MM.1S (cell line): ENCODE results near the gene ACTN1.

Experiments
- DNase-seq: peaks from one replicate; pipeline ENCODE4 v3.0.0-alpha.2; 2015
- H2AFZ ChIP-seq: fragments of 300-600 bp; sonication (generic); 2 replicates; pipeline ENCODE4 v1.6.0; 2016; ENCODE audit warnings: antibody characterized with exemption, low read length
- H3F3A ChIP-seq: fragments of 300-600 bp; sonication (generic); 2 replicates; pipeline ENCODE4 v1.6.1; 2016; ENCODE audit warnings: mild to moderate bottlenecking, antibody characterized with exemption, low read length, moderate library complexity, mixed read lengths; ENCODE audit not compliant: insufficient read depth
- H3K27ac ChIP-seq: fragments of 300-600 bp; sonication (generic); 2 replicates; pipeline ENCODE4 v1.5.1; 2016; ENCODE audit warnings: mild to moderate bottlenecking, low read length
- H3K27me3 ChIP-seq: fragments of 300-600 bp; sonication (generic); replicated peaks from 2 replicates; pipeline ENCODE4 v1.6.0; 2016; ENCODE audit warnings: low read length; ENCODE audit not compliant: insufficient read depth
- H3K36me3 ChIP-seq: fragments of 300-600 bp; sonication (generic); replicated peaks from 2 replicates; pipeline ENCODE4 v1.6.1; 2016; ENCODE audit warnings: mild to moderate bottlenecking, low read length, mixed read lengths; ENCODE audit not compliant: insufficient read depth
- H3K4me1 ChIP-seq: fragments of 300-600 bp; sonication (generic); 2 replicates; pipeline ENCODE4 v1.6.1; 2016; ENCODE audit warnings: low read length, mixed read lengths
- H3K4me2 ChIP-seq: fragments of 300-600 bp; sonication (generic); 2 replicates; pipeline ENCODE4 v1.6.0; 2016; ENCODE audit warnings: low read depth, low read length
- H3K4me3 ChIP-seq: fragments of 300-600 bp; sonication (generic); 2 replicates; pipeline ENCODE4 v1.5.1; 2016; ENCODE audit warnings: low read length, mixed read lengths
- H3K79me2 ChIP-seq: fragments of 300-600 bp; sonication (generic); 2 replicates; pipeline ENCODE4 v1.6.1; 2016; ENCODE audit warnings: mixed run types, low read length, mixed read lengths
- H3K9ac ChIP-seq: fragments of 300-600 bp; sonication (generic); 2 replicates; pipeline ENCODE4 v1.6.1; 2016; ENCODE audit warnings: low read length, mixed read lengths
- H3K9me2 ChIP-seq: fragments of 300-600 bp; sonication (generic); replicated peaks from 2 replicates; pipeline ENCODE4 v1.6.1; 2016; ENCODE audit warnings: mild to moderate bottlenecking, low read length, mixed read lengths; ENCODE audit not compliant: insufficient read depth
- H3K9me3 ChIP-seq: fragments of 300-600 bp; sonication (generic); replicated peaks from 2 replicates; pipeline ENCODE4 v1.6.1; 2016; ENCODE audit warnings: mild to moderate bottlenecking, low read length, mixed read lengths; ENCODE audit not compliant: insufficient read depth
- H4K20me1 ChIP-seq: fragments of 300-600 bp; sonication (generic); 2 replicates; pipeline ENCODE4 v1.6.1; 2016; ENCODE audit warnings: mild to moderate bottlenecking, low read length, moderate library complexity, mixed read lengths; ENCODE audit not compliant: insufficient read depth
- EZH2 ChIP-seq: fragments of 300-600 bp; sonication (generic); optimal IDR thresholded peaks from 2 replicates; pipeline ENCODE3; 2017; ENCODE audit warnings: low read depth, mild to moderate bottlenecking, antibody characterized with exemption, low read length, mixed read lengths
- EZH2phosphoT487 ChIP-seq: fragments of 300-600 bp; sonication (generic); IDR thresholded peaks from 2 replicates; pipeline ENCODE4 v1.6.1; 2018; ENCODE audit warnings: antibody characterized with exemption, low read length
- TF ChIP-seq, protein P1 (sequence below): fragments of 300-600 bp; sonication (generic); IDR thresholded peaks from 2 replicates; pipeline ENCODE4 v1.5.1; 2016; ENCODE audit warnings: antibody characterized with exemption, low read length, mixed read lengths

The ACTN1 gene

DNA sequence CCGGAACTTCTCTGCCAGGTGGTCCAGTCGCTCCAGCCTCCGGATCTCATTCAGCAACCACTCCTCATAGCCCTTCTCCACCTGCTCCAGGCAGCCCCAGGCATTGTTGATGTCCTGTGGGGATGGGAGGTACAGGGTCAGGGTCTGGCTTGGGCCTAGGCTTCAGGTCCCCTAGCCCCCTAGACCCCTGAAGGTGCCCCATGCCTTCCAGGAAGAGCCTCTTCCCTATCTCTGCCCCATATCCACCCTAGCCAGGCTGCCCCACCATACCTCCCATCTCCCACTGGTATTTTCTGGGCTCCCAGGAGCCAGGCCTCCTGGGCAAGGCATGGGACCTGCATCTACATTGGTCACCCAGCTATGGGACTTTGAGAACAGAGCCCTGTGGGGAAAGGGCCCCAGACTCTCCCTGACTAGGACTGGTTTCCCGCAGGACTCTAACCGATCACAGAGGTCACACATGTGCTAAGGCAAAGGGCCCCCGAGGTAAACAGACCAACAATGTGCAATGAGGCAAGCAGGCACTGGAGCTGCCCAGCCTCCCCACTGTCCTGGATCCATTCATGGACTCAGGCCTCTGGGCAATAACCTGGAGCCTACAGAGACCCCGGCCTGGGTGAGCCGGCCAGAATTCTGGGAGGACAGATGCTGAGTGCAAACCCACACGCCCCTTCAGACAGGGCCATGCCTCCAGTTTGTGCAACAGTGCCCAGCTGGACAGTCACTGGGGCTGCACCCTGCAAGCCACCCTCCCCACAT is 88.8 kb downstream of the ACTN1 start:
- no peaks in the 10 kb centered on the region for H3K36me3 ChIP-seq
- no peak overlapping the region for H3K4me3 ChIP-seq
- no peaks in the 10 kb centered on the region for H3K4me1 ChIP-seq
- no peak overlapping the region for H2AFZ ChIP-seq
- H3K4me2 ChIP-seq = no peak overlapping the region
- TF ChIP-seq EZH2phosphoT487 (no peak), EZH2 (no peak)
- TF ChIP-seq, protein P1, sequence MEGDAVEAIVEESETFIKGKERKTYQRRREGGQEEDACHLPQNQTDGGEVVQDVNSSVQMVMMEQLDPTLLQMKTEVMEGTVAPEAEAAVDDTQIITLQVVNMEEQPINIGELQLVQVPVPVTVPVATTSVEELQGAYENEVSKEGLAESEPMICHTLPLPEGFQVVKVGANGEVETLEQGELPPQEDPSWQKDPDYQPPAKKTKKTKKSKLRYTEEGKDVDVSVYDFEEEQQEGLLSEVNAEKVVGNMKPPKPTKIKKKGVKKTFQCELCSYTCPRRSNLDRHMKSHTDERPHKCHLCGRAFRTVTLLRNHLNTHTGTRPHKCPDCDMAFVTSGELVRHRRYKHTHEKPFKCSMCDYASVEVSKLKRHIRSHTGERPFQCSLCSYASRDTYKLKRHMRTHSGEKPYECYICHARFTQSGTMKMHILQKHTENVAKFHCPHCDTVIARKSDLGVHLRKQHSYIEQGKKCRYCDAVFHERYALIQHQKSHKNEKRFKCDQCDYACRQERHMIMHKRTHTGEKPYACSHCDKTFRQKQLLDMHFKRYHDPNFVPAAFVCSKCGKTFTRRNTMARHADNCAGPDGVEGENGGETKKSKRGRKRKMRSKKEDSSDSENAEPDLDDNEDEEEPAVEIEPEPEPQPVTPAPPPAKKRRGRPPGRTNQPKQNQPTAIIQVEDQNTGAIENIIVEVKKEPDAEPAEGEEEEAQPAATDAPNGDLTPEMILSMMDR = no peak
- H3K9ac ChIP-seq = no peak overlapping the region
- no peak for DNase-seq
- H3K79me2 ChIP-seq = no peaks in the 10 kb centered on the region
- H3K9me2 ChIP-seq = no peaks in the 10 kb centered on the region
- no peaks in the 10 kb centered on the region for H3F3A ChIP-seq
- H3K9me3 ChIP-seq = no peaks in the 10 kb centered on the region
- H3K27me3 ChIP-seq = no peaks in the 10 kb centered on the region
- H4K20me1 ChIP-seq = no peaks in the 10 kb centered on the region
- H3K27ac ChIP-seq = no peak overlapping the region

DNA sequence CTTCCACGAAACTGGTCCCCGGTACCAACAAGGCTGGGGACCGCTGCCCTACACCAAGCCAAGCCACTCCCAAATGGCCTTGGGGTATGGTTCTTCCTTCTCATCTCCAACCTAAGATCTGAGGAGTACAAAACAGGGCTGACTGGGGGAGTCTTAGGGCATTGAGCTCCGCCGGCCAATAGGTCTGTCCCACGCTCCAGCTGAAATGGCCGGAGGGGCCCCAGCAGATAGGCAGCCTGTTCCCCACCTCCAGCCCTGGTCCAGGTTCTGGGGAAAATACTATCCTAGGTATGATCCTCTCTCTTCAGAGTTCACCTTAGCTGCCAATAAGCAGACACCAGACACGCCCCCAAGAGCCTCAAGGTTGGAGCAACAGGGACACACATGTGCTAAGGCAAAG is 90.2 kb downstream of the ACTN1 start:
- Histone ChIP-seq H3K9me2 (no peaks in the 10 kb centered on the region), H3K4me2 (no peak overlapping the region), H3K27ac (no peak overlapping the region), H3K36me3 (no peaks in the 10 kb centered on the region), H3K4me1 (no peaks in the 10 kb centered on the region), H3K9me3 (no peaks in the 10 kb centered on the region), H3K79me2 (no peaks in the 10 kb centered on the region), H3K27me3 (no peaks in the 10 kb centered on the region), H4K20me1 (no peaks in the 10 kb centered on the region), H3K9ac (no peak overlapping the region), H3F3A (no peaks in the 10 kb centered on the region), H3K4me3 (no peak overlapping the region), H2AFZ (no peak overlapping the region)
- no peak for TF ChIP-seq EZH2
- no peak for TF ChIP-seq EZH2phosphoT487
- TF ChIP-seq, protein P1 = no peak
- no peak for DNase-seq

DNA sequence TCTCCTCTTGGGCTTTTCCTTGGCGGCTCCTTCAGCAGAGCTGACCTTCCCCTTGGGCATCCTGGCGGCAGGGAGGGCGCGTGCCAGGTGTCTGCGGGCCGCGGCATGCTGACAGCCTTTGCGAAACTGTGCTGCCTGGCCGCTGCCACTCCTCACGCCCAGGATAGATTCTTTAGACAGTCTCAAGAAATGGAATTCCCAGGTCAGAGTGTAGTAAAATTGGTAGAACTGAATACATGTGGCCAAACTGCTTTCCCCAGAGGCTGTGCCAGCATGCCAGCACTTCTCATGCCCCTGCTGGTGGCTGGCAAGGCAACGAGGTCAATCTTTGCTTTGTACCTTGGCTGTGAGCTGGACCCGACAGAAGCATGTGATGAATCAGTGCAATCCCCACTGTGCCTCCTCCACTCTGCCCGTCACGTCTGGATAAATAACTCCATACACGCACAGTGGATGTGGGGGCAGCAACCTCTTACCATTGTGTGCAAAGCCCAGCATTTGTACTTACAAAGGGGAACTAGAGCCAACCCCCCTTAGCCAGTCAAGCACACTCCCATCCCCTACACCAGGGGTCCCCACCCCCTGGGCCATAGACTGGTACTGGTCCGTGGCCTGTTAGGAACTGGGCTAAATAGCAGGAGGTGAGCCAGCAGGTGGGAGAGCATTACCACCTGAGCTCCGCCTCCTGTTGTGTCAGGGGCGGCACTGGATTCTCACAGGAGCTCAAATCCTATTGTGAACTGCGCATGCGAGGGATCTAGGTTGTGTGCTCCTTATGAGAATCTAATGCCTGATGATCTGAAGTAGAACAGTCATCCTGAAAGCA is 90.9 kb downstream of the ACTN1 start:
- no peak for DNase-seq
- Histone ChIP-seq H3K79me2 (no peaks in the 10 kb centered on the region), H3K9me3 (no peaks in the 10 kb centered on the region), H2AFZ (no peak overlapping the region), H3K36me3 (no peaks in the 10 kb centered on the region), H3K9ac (no peak overlapping the region), H3K27me3 (no peaks in the 10 kb centered on the region), H3K4me2 (no peak overlapping the region), H3K9me2 (no peaks in the 10 kb centered on the region), H3F3A (no peaks in the 10 kb centered on the region), H3K4me1 (no peaks in the 10 kb centered on the region), H4K20me1 (no peaks in the 10 kb centered on the region), H3K27ac (no peak overlapping the region), H3K4me3 (no peak overlapping the region)
- no peak for TF ChIP-seq EZH2
- TF ChIP-seq EZH2phosphoT487 = no peak
- TF ChIP-seq, protein P1 = no peak
